Endothelial cell of umbilical vein (primary cell): Measurements from ENCODE around the gene DIDO1. TPM values are rescaled to one million over a fixed set of nuclear protein-coding genes. Genes with fewer than 3 reads are reported as not detected.

ENCODE experiments used
- BruUV-seq: library from RNA; stranded (reverse); fragments of 400-500 nt; replicated peaks from 2 replicates; lab custom pipeline; 2021; lab: Mats Ljungman, UMichigan
- CTCF ChIA-PET: fragments of 300-600, 350-600 bp; sonication (Branson Sonifier 250); formaldehyde crosslinking; loops from one replicate; lab custom pipeline; 2021; ENCODE audit warnings: antibody characterized with exemption, inconsistent platforms; lab: Charles Lee
- POLR2A ChIA-PET: fragments of 300-600, 350-600 bp; sonication (Branson Sonifier 250); formaldehyde crosslinking; loops from one replicate; lab custom pipeline; 2021; ENCODE audit warnings: antibody characterized with exemption, inconsistent platforms; lab: Charles Lee
- DNase-seq: peaks from one replicate; pipeline ENCODE4 v3.0.0-alpha.2; 2011; ENCODE audit warnings: low read depth, low spot score
- FAIRE-seq: peaks from 2 replicates; lab custom pipeline; 2011; peaks lifted over from hg19 to GRCh38; lab: Jason Lieb, UNC
- H2AFZ ChIP-seq: 2 replicates; pipeline ENCODE4 v1.6.0; 2012; ENCODE audit warnings: low read depth, low read length, control low read depth, inconsistent platforms
- H3K27ac ChIP-seq: 2 replicates; pipeline ENCODE4 v1.5.1; 2011; ENCODE audit warnings: low read depth, mild to moderate bottlenecking, control low read depth, low read length, moderate library complexity; ENCODE audit not compliant: insufficient read depth
- H3K27me3 ChIP-seq, 2 experiments: 2 replicates each; pipeline versions ENCODE4 v1.6.0 to v1.6.1; 2011; ENCODE audit warnings: low read length in 2 of 2, mixed read lengths in 1 of 2; ENCODE audit not compliant: control insufficient read depth in 2 of 2, insufficient read depth in 2 of 2
- H3K36me3 ChIP-seq, 2 experiments: 2 replicates in 1 of 2; 3 replicates in 1 of 2; pipeline ENCODE4 v1.5.1; 2011; ENCODE audit warnings: low read length in 2 of 2, mild to moderate bottlenecking in 1 of 2, moderate library complexity in 1 of 2; ENCODE audit not compliant: control insufficient read depth in 2 of 2, insufficient read depth in 2 of 2; ENCODE audit errors: extremely low read depth in 1 of 2
- H3K4me1 ChIP-seq: 3 replicates; pipeline ENCODE4 v1.5.1; 2011; ENCODE audit warnings: mild to moderate bottlenecking, low read length; ENCODE audit not compliant: control insufficient read depth, insufficient read depth; ENCODE audit errors: extremely low read depth
- H3K4me2 ChIP-seq: 2 replicates; pipeline ENCODE4 v1.6.1; 2011; ENCODE audit warnings: low read length, control low read depth, mixed read lengths; ENCODE audit not compliant: insufficient read depth
- H3K4me3 ChIP-seq, 3 experiments: fragments of 200-600 bp in 1 of 3; sonication (generic), shearing (Covaris generic) in 1 of 3; replicated peaks in 1 of 3; 2 replicates each; pipeline ENCODE4 v1.5.1; 2011 to 2016; ENCODE audit warnings: control low read depth in 3 of 3, low read length in 3 of 3, mild to moderate bottlenecking in 2 of 3, inconsistent platforms in 1 of 3, low read depth in 1 of 3, moderate library complexity in 1 of 3; ENCODE audit not compliant: insufficient read depth in 1 of 3
- H3K79me2 ChIP-seq: 2 replicates; pipeline ENCODE4 v1.6.0; 2012; ENCODE audit warnings: low read length, inconsistent platforms; ENCODE audit not compliant: control insufficient read depth, insufficient read depth
- H3K9ac ChIP-seq: replicated peaks from 2 replicates; pipeline ENCODE3; 2011; ENCODE audit warnings: low read length, control low read depth; ENCODE audit not compliant: insufficient read depth; ENCODE audit errors: extremely low read depth
- H3K9me1 ChIP-seq: replicated peaks from 3 replicates; pipeline ENCODE4 v1.6.0; 2011; ENCODE audit warnings: mild to moderate bottlenecking, low read length; ENCODE audit not compliant: control insufficient read depth, insufficient read depth; ENCODE audit errors: extremely low read depth
- H3K9me3 ChIP-seq: replicated peaks from 2 replicates; pipeline ENCODE4 v1.5.1; 2012; ENCODE audit warnings: low read length, inconsistent platforms; ENCODE audit not compliant: control insufficient read depth, insufficient read depth
- H4K20me1 ChIP-seq: replicated peaks from 2 replicates; pipeline ENCODE3; 2011; ENCODE audit warnings: mild to moderate bottlenecking, low read length; ENCODE audit not compliant: control insufficient read depth, insufficient read depth; ENCODE audit errors: extremely low read depth
- CTCF ChIP-seq, 2 donors: IDR thresholded peaks; 1 replicate in 1 of 2; 2 replicates in 1 of 2; pipeline ENCODE4 v1.5.1; 2011; ENCODE audit warnings: low read length in 2 of 2, mild to moderate bottlenecking in 2 of 2, moderate library complexity in 2 of 2, control low read depth in 1 of 2, inconsistent platforms in 1 of 2, low read depth in 1 of 2; ENCODE audit not compliant: insufficient read depth in 1 of 2; ENCODE audit errors: extremely low read depth in 1 of 2
- EZH2 ChIP-seq: IDR thresholded peaks from 2 replicates; pipeline ENCODE4 v1.6.1; 2012; ENCODE audit warnings: borderline replicate concordance, low read depth, mild to moderate bottlenecking, moderate library complexity, low read length, inconsistent platforms; ENCODE audit not compliant: severe bottlenecking
- FOS ChIP-seq: IDR thresholded peaks from 2 replicates; pipeline ENCODE4 v1.6.1; 2011; ENCODE audit warnings: mild to moderate bottlenecking, low read length, moderate library complexity, borderline replicate concordance; ENCODE audit not compliant: insufficient read depth
- GATA2 ChIP-seq: IDR thresholded peaks from 2 replicates; pipeline ENCODE4 v1.7.0; 2011; ENCODE audit warnings: low read depth, mild to moderate bottlenecking, moderate library complexity, mixed read lengths, low read length; ENCODE audit not compliant: insufficient read length, insufficient read depth
- JUN ChIP-seq: IDR thresholded peaks from 2 replicates; pipeline ENCODE4 v1.6.1; 2011; ENCODE audit warnings: borderline replicate concordance, low read depth; ENCODE audit not compliant: insufficient read length, insufficient read depth
- MAX ChIP-seq: IDR thresholded peaks from 2 replicates; pipeline ENCODE4 v1.6.1; 2011; ENCODE audit not compliant: insufficient read depth, insufficient read length
- MYC ChIP-seq: IDR thresholded peaks from one replicate; pipeline ENCODE4 v1.6.1; 2011; ENCODE audit warnings: mild to moderate bottlenecking, low read depth, low read length
- POLR2A ChIP-seq: IDR thresholded peaks from 2 replicates; pipeline ENCODE4 v1.6.1; 2012; ENCODE audit warnings: low read depth, mild to moderate bottlenecking, control low read depth, low read length
- POLR2AphosphoS5 ChIP-seq: IDR thresholded peaks from 2 replicates; pipeline ENCODE4 v1.6.1; 2012; ENCODE audit warnings: low read depth, mild to moderate bottlenecking, control low read depth, low read length, moderate library complexity; ENCODE audit not compliant: insufficient read depth
- dilution Hi-C: fragments of 300-500 bp; cut with MboI; formaldehyde crosslinking; loops from one replicate; pipeline ENCODE4 v1.15.0; 2019; ENCODE audit warnings: low sequenced_read_pairs; ENCODE audit not compliant: extremely low pct_ligation_motif_present
- intact Hi-C: fragments of 100-400 bp; cut with micrococcal nuclease; formaldehyde crosslinking; loops from one replicate; pipeline ENCODE4 v1.10.0; 2022
- polyA plus RNA-seq, 4 experiments: library from polyadenylated mRNA; depleted of rRNA in 3 of 4; stranded (reverse) in 3 of 4; unstranded in 1 of 4; fragments of >200 nt; gene quantifications; 2 replicates each; pipeline versions ENCODE4 v1.2.1 to v1.2.3, GENCODE V29; 2011 to 2012; ENCODE audit warnings: missing spikeins in 1 of 4
- total RNA-seq: library from RNA; stranded (reverse); gene quantifications from 2 replicates; pipeline ENCODE4 v1.2.3, GENCODE V29; 2021

Gene DIDO1
- total and polyA plus RNA-seq, 2 donors (not counting 3 experiments of a cell fraction or from before 2014, with no cell fraction given): 22.1 to 51.2 TPM

- TF ChIP-seq FOS (no peak), MYC (no peak), GATA2 (no peak), POLR2A (no peak), JUN (no peak)
- POLR2A ChIA-PET: no interaction called here
- DNase-seq (no peak), FAIRE-seq (no peak)
- Histone ChIP-seq H3K9me1 (no peaks in the 10 kb centered on the region), H3K27ac (no peak overlapping the region), H3K4me1 (no peaks in the 10 kb centered on the region), H3K4me3 (no peak overlapping the region), H2AFZ (no peak overlapping the region), H4K20me1 (no peaks in the 10 kb centered on the region), H3K9me3 (no peaks in the 10 kb centered on the region), H3K4me2 (no peak overlapping the region), H3K9ac (no peak overlapping the region), H3K36me3 (peaks cover 5 to 7% of the 10 kb centered on the region in 2 experiments), H3K79me2 (no peaks in the 10 kb centered on the region), H3K27me3 (peaks cover 0 to 3% of the 10 kb centered on the region in 2 experiments)
- dilution Hi-C loops (no loop called here), intact Hi-C loops (no loop called here)
- CTCF ChIA-PET: interaction anchor here (2.0 kb wide), 1 partner anchor 42 kb away, joined by 9 read pairs; no protein-coding TSS in a partner anchor
- no TSS peak for BruUV-seq
Observed at GRCh38 chr20:62967149-62967501, 40.8 kb upstream of the DIDO1 start.

- ChIA-PET POLR2A (no interaction called here), CTCF (interaction anchor here (1.1 to 2.0 kb wide), 4 partner anchors 13 to 43 kb away, joined by 3 to 9 read pairs (median 3); no protein-coding TSS in a partner anchor)
- H2AFZ ChIP-seq: no peak overlapping the region
- no peaks in the 10 kb centered on the region for H3K9me1 ChIP-seq
- dilution Hi-C loops (no loop called here), intact Hi-C loops (no loop called here)
- no peaks in the 10 kb centered on the region for H3K4me1 ChIP-seq
- no peak for TF ChIP-seq JUN
- no peak for TF ChIP-seq POLR2A
- TF ChIP-seq MAX: no peak
- no peak for TF ChIP-seq EZH2
- TF ChIP-seq MYC: no peak
- no peak for TF ChIP-seq CTCF (IDR thresholded peaks at IDR 0.05; ENCODE audit: extremely low read depth in 1 of 2, insufficient read depth in 1 of 2, low read depth in 1 of 2, low read length in 2 of 2)
- no peak for TF ChIP-seq POLR2AphosphoS5
- TF ChIP-seq GATA2: no peak
- TF ChIP-seq FOS: no peak
- peaks cover 5 to 7% of the 10 kb centered on the region in 2 experiments for H3K36me3 ChIP-seq
- H3K79me2 ChIP-seq: no peaks in the 10 kb centered on the region
- DNase-seq (no peak), FAIRE-seq (no peak)
- no peak overlapping the region for H3K27ac ChIP-seq
- H3K9me3 ChIP-seq: no peaks in the 10 kb centered on the region
- H3K9ac ChIP-seq: no peak overlapping the region
- H4K20me1 ChIP-seq: no peaks in the 10 kb centered on the region
- BruUV-seq: no TSS peak
- H3K27me3 ChIP-seq: peaks cover 0 to 1% of the 10 kb centered on the region in 2 experiments
- H3K4me2 ChIP-seq: no peak overlapping the region
- no peak overlapping the region for H3K4me3 ChIP-seq
Observed at GRCh38 chr20:62966212-62967148, 40.2 kb upstream of the DIDO1 start.
